HPDE6-E6E7 (cell line): ENCODE measurements around the gene ANAPC13.
A peak's percentile ranks its signal among the peaks of the same experiment; 100 is the strongest.

Source experiments
- DNase-seq: peaks from one replicate; pipeline ENCODE4 v3.0.0; 2011; ENCODE audit warnings: missing footprints; ENCODE audit errors: extremely low spot score

The ANAPC13 gene, protein sequence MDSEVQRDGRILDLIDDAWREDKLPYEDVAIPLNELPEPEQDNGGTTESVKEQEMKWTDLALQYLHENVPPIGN

GRCh38 chr3:134485718-134486576 lies at the start of gene ANAPC13, which contains the start of gene CEP63:
ANAPC13 (minus strand) TSS chr3:134485985; CDS start chr3:134482904, 3,081 bp downstream.
CEP63 (plus strand) TSS chr3:134486057; CDS start chr3:134495321, 9,264 bp downstream.
- peak; percentile 91 for DNase-seq

- no peak for DNase-seq
Observed at GRCh38 chr3:134535186-134535970, 49.6 kb upstream of the ANAPC13 start.

DNA sequence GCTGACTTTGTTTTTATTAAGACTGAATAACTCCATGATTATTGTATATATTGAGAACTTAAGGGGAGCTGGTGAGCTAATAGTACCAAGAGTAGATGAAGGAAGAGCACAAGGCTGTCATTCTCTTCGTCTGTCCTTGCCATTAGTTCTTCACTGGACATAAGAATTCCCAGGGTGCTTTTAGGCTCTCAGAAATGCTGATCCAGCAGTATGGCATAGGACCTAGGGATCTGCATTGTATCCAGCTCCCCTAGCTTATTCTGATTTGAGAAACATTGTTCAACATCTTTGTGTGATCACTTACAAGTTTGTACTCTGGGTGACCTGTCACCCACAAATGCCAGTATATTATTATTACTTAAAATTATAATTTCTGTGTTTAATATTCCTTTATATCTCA lies 47.7 kb upstream of the ANAPC13 start:
- DNase-seq = no peak

DNA sequence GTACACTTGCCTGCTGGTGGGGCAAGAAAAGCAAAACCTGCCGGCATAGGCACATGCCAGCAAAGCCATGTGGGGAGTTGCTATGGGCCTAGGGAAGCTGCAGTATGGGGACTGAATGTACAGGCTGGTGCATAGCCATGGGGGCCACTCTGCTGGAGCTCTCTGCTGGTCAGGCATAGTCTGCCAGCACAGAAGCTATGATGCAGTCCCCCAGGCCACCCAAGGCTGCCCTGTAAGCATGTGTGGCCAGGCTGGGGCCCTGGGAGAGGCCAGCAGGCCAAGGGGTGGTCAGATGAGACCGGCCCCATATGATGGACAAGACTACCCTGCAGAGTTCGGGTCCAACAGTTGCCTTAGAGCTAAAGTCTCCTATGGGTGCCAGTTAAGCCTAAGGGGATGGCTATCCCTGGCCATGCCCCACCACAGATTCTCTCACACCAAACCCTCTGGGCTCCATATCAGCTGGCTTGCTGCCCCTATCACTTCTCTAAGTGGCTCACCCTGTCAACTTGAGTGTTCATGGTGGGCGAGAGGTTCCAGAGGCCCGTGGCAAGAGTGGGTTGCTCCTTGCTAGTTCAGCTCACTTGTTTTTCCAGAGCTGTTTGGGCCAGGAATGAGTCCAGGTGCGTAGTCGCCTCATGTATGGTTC lies 41.9 kb upstream of the ANAPC13 start:
- no peak for DNase-seq

- no peak for DNase-seq
Observed at GRCh38 chr3:134527037-134527436, 41.3 kb upstream of the ANAPC13 start.

DNA sequence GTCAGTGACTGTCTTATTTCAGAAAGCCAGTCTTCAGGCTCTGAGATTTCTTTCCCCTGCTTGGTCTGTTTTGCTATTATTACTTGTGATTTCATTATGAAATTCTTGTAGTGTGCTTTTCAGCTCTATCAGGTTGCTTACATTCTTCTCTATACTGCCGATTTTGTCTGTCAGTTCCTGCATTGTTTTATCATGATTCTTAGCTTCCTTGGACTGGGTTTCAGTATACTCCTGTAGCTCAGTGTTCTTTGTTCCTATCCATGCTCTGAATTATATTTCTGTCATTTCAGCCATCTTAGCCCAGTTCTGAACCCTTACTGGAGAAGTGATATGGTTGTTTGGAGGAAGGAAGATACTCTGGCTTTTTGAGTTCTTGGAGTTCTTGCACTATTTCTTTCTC lies 40.5 kb upstream of the ANAPC13 start:
- DNase-seq = no peak

- DNase-seq = no peak
Observed at GRCh38 chr3:134525293-134525692, 39.5 kb upstream of the ANAPC13 start.

DNA sequence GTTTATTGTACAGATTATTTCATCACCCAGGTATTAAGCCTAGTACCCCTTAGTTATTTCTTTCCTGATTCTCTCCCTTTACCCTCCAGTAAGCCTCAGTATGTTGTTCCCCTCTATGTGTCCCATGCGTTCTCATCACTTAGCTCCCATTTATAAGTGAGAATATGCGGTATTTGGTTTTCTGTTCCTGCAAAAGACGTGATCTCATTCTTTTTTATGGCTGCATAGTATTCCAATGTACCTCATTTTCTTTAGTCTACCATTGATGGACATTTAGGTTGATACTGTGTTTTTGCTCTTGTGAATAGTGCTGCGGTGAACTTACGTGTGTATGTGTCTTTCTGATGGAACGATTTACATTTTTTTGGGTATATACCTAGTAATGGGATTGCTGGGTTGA lies 36.8 kb upstream of the ANAPC13 start:
- DNase-seq = no peak

GRCh38 chr3:134517791-134518190 lies 32.0 kb upstream of the ANAPC13 start:
- DNase-seq = no peak

DNA sequence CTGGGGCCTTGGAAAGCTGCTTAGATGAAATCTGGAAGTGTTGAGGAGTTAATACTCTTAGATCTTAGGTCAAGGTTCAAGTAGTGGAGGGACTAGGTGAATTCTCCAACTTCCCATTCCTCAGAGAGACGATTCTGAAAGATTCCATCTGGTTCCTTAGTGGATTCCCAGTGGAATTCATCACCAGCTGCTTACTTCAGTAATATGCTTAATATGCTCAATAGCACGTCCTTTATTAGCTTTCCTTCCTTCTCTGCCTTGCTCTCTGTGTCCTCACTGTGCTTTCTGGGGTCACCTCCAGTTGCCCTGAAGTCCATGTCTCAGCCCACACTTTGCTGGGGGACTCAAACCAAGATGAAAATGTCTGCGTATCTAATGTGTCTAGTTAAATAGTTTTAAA lies 31.1 kb upstream of the ANAPC13 start:
- no peak for DNase-seq

DNA sequence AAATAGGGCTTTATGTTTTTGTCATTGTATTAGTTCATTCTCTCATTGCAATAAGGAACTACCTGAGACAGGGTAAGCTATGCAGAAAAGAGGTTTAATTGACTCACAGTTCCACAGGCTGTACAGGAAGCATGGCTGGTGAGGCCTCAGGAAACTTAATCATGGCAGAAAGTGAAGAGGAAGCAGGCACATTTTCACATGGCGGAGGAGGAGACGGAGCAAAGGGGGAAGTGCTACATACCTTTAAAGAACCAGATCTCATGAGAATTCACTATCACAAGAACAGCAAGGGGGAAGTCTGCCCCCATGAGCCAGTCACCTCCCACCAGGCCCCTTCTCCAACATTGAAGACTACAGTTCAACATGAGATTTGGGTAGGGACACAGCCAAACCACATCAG lies 25.7 kb upstream of the ANAPC13 start:
- DNase-seq = no peak

- DNase-seq = no peak
Observed at GRCh38 chr3:134505485-134505884, 19.7 kb upstream of the ANAPC13 start.

DNA sequence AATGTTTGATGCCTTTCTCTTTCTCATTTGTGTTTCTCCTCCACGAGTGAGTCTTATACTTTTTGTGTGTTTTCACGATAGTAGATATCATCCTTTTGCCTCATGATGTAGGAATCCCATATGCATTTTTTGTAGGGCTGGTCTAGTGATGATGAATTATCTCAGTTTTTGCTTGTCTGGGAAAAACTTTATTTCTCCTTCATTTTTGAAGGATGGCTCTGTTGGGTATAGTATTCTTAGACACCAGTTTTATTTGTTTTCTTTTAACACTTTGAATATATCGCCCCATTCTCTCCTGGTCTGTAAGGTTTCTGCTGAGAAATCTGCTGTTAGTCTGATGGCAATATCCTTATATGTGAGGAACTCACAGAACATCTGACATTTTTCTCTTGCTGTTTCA lies 18.3 kb upstream of the ANAPC13 start:
- no peak for DNase-seq

GRCh38 chr3:134503266-134503665 lies 17.5 kb upstream of the ANAPC13 start:
- no peak for DNase-seq

DNA sequence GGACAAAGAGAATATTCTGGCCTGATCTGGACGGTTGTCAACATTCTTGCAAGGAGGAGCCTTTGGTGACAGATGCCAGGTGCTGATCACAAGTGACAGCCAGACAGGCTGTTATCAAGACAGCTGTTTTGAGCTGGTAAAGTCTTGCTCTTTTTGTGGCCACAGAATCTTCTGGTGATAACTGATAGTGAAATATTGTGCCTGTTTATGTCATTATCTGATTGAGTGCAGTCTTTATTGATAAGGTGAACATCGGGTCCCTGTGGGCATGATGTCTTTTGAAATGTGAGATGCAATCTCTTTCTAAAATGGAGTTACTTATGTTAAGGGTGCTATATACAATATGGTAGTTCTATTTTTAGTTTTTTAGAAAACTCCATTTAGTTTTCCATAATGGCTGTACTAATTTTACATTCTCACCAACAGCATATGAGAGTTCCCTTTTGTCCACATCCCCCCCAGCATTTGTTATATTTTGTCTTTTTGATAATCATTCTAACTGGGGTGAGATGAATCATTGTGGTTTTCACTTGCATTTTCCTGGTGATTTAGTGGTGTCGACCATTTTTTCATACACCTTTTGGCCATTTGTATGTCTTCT lies 10.8 kb upstream of the ANAPC13 start:
- no peak for DNase-seq

DNA sequence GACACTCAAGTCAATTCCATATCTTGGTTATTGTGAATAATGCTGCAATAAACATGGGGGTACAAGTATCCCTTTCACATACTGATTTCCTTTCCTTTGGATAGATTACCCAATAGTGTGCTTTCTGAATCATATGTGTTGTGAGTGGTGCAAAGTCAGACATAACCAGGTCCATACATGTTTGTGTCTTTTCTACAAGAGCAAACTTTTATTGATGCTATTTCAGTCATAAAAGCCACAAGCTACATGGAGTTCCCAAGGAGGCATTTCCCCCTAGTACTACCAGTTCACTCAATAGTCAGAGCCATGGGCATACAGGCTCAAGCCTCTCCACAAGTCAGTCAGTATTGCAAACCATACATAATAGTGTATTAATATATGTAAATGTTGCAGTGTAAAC lies 10.2 kb upstream of the ANAPC13 start:
- DNase-seq = no peak

GRCh38 chr3:134494495-134494894 lies 8.7 kb upstream of the ANAPC13 start:
- DNase-seq = no peak

- DNase-seq = no peak
Observed at GRCh38 chr3:134487406-134487805, 1.6 kb upstream of the ANAPC13 start.

DNA sequence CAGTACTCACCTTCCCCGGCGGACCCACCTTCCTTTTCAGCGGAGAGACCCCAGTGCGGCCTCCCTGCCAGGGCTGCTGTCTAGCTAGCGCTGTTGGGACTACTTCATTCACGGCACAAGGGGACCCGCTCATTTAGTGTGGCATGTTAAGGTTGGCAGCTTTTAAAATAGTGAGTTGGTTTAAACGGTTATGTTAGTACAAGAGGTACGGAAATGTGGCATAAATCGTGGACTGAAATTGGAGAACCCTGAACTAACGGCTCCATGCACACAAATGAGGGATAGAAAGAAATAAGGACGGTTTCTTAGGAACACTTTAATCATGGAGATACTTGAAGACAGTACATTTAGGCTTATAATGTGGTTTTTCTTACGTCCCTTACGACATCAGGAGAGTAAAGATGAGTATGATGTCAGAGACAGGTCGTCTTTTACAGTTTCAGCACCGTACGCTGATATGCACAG lies 824 bp upstream of the ANAPC13 start:
- no peak for DNase-seq

DNA sequence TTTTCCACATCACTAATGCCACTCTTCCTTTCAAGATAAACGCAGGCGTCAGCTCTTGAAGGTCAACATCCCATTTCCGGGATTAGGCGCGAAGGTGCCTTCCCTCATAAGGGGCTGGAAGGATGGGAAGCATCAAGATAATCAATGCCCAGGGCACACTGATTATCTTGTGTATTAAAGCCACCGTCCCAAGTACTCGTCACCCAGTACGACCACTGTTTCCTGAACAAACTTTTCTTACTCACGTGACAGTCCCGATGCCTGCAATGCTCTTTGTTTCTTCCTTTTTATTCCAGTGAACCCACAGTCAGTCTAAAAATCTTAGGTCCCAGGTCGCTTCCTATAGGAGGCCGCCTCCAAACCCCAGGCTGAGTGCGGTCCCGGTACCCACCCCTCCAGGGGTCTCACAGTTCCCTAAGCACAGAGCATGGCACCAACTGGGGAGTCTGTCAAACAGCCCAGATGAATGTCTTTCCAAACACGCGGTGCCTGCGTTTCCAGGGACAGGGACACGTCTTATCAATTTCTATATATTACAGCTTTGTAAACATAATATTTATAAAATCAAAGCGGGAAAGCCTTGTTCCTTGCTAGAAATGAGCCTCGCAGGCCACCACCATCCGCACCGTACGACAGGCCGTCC lies 589 bp downstream of the ANAPC13 start:
- DNase-seq = no peak
